OCI-LY1 (cell line): Measurements from ENCODE around the gene SLCO4A1.

Source experiments
- EZH2 ChIP-seq: fragments of 200-600 bp; sonication (generic), shearing (Covaris generic); IDR thresholded peaks from 2 replicates; pipeline ENCODE4 v1.8.0; 2017; ENCODE audit warnings: borderline replicate concordance, mixed run types, mild to moderate bottlenecking, antibody characterized with exemption, low read length, moderate library complexity, mixed read lengths
- TF ChIP-seq, protein P1 (sequence below): fragments of 200-600 bp; sonication (generic), shearing (Covaris generic); IDR thresholded peaks from 2 replicates; pipeline ENCODE4 v1.5.1; 2017; ENCODE audit warnings: mild to moderate bottlenecking, antibody characterized with exemption, low read length, moderate library complexity, mixed read lengths

DNA sequence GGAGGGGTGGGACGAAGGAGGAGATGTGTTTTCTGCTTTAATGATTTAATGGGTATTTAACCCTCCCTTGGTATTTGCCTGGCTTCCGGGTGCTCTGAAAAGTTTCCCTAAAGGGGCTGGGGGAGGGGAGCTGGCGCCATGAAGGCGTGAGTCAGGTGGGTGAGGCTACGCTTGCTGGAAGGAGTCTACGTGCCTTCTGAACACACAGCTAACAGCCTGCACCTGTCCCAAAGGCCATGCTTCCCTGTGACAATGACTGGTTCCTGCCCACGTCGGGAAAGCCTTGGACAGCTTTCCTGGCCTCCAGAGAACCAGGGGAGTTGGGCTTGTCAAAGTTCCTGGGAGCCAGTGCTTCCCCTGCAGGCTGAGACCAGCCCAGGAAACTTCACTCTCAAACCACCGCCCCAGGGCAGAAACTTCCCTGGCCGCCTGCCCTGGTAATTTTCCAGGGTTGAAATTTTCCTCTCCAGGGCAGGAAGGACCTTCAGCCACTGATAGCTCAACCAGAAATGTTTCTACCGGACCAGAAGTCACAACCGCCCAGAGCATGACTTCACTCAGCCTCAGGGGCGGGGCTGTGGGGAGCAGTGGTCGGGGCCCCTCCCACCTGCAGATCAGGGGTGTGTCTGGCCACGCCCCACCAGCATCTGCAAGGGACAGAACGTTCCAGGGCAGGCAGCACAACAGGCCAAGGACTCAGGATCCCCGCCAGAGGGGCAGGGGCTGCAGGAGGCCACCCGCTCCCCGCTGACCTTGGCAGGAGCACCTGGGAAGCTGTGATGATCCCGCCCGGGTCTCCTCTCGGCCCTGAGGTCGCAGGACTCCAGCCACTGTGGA lies 18.6 kb upstream of the SLCO4A1 start:
- TF ChIP-seq, protein P1, sequence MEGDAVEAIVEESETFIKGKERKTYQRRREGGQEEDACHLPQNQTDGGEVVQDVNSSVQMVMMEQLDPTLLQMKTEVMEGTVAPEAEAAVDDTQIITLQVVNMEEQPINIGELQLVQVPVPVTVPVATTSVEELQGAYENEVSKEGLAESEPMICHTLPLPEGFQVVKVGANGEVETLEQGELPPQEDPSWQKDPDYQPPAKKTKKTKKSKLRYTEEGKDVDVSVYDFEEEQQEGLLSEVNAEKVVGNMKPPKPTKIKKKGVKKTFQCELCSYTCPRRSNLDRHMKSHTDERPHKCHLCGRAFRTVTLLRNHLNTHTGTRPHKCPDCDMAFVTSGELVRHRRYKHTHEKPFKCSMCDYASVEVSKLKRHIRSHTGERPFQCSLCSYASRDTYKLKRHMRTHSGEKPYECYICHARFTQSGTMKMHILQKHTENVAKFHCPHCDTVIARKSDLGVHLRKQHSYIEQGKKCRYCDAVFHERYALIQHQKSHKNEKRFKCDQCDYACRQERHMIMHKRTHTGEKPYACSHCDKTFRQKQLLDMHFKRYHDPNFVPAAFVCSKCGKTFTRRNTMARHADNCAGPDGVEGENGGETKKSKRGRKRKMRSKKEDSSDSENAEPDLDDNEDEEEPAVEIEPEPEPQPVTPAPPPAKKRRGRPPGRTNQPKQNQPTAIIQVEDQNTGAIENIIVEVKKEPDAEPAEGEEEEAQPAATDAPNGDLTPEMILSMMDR = no peak
- no peak for TF ChIP-seq EZH2
